Inflammatory macrophage treated with lipopolysaccharide for 4 hours (primary cell): Measurements from ENCODE around the gene PDZD2.
A peak's percentile ranks its signal among the peaks of the same experiment; 100 is the strongest.

Source experiments
- DNase-seq: peaks from one replicate; pipeline ENCODE4 v3.0.0-alpha.2; 2020

Gene PDZD2

GRCh38 chr5:31833710-31834109 is 194.8 kb downstream of the PDZD2 start:
- no peak for DNase-seq

GRCh38 chr5:31844622-31845345 is 205.9 kb downstream of the PDZD2 start:
- DNase-seq: no peak

- no peak for DNase-seq
Observed at GRCh38 chr5:31845361-31845760, 206.4 kb downstream of the PDZD2 start.

GRCh38 chr5:31846934-31847333 is 208.0 kb downstream of the PDZD2 start:
- DNase-seq: no peak

- DNase-seq: no peak
Observed at GRCh38 chr5:31847354-31847753, 208.4 kb downstream of the PDZD2 start.

GRCh38 chr5:31850981-31851689 is 212.2 kb downstream of the PDZD2 start:
- DNase-seq: no peak

- no peak for DNase-seq
Observed at GRCh38 chr5:31853398-31854135, 214.6 kb downstream of the PDZD2 start.

GRCh38 chr5:31854181-31855133 is 215.5 kb downstream of the PDZD2 start:
- peak; percentile 8 for DNase-seq

- no peak for DNase-seq
Observed at GRCh38 chr5:31855134-31856040, 216.5 kb downstream of the PDZD2 start.

- DNase-seq: no peak
Observed at GRCh38 chr5:31859096-31859495, 220.2 kb downstream of the PDZD2 start.

- DNase-seq: no peak
Observed at GRCh38 chr5:31860278-31860677, 221.3 kb downstream of the PDZD2 start.

- DNase-seq: no peak
Observed at GRCh38 chr5:31860726-31861433, 221.9 kb downstream of the PDZD2 start.

GRCh38 chr5:31861601-31862000 is 222.7 kb downstream of the PDZD2 start:
- no peak for DNase-seq

- DNase-seq: no peak
Observed at GRCh38 chr5:31863991-31864411, 225.1 kb downstream of the PDZD2 start.

- DNase-seq: no peak
Observed at GRCh38 chr5:31866166-31866565, 227.2 kb downstream of the PDZD2 start.

GRCh38 chr5:31867219-31867618 is 228.3 kb downstream of the PDZD2 start:
- DNase-seq: no peak

GRCh38 chr5:31880449-31880848 is 241.5 kb downstream of the PDZD2 start:
- DNase-seq: no peak

- DNase-seq: no peak
Observed at GRCh38 chr5:31884896-31885295, 246.0 kb downstream of the PDZD2 start.

GRCh38 chr5:31886206-31886605 is 247.3 kb downstream of the PDZD2 start:
- no peak for DNase-seq

- no peak for DNase-seq
Observed at GRCh38 chr5:31887556-31887955, 248.6 kb downstream of the PDZD2 start.

GRCh38 chr5:31888564-31888963 is 249.6 kb downstream of the PDZD2 start:
- no peak for DNase-seq
